Stomach (tissue), 9 donors: ENCODE data around the gene WWOX. TPM values are rescaled to one million over a fixed set of nuclear protein-coding genes. Genes with fewer than 3 reads are reported as not detected.

ENCODE experiments used
- DNase-seq, 2 donors: peaks; one replicate each; pipeline versions ENCODE4 v3.0.0 to v3.0.0-alpha.2; 2013 to 2019
- H3K27ac ChIP-seq, 5 donors: fragments of 200-600 bp in 4 of 5; sonication (generic) in 4 of 5; one replicate each; pipeline ENCODE4 v1.5.1; 2013 to 2019; ENCODE audit warnings: mild to moderate bottlenecking in 1 of 5, moderate library complexity in 1 of 5
- H3K27me3 ChIP-seq, 3 donors: fragments of 200-600 bp; sonication (generic); one replicate each; pipeline ENCODE4 v1.5.1; 2017 to 2019; ENCODE audit warnings: mixed run types in 1 of 3
- H3K36me3 ChIP-seq, 4 donors: fragments of 200-600 bp; sonication (generic); 1 replicate in 3 of 4; 2 replicates in 1 of 4; pipeline ENCODE4 v1.5.1; 2016 to 2019
- H3K4me1 ChIP-seq, 4 donors: fragments of 200-600 bp; sonication (generic); one replicate each; pipeline ENCODE4 v1.5.1; 2016 to 2019
- H3K4me3 ChIP-seq, 4 donors: fragments of 200-600 bp; sonication (generic) in 3 of 4; one replicate each; pipeline ENCODE4 v1.5.1; 2016 to 2019; ENCODE audit warnings: mild to moderate bottlenecking in 1 of 4
- H3K9me3 ChIP-seq, 4 donors: fragments of 200-600 bp; sonication (generic); one replicate each; pipeline ENCODE4 v1.5.1; 2016 to 2019
- EP300 ChIP-seq: sonication (generic); formaldehyde crosslinking; IDR thresholded peaks from one replicate; pipeline ENCODE4 v1.6.1; 2017; ENCODE audit warnings: antibody characterized with exemption
- POLR2A ChIP-seq, 4 donors: fragments of 450-650 bp; IDR thresholded peaks; one replicate each; pipeline ENCODE4 v1.6.1; 2016; ENCODE audit warnings: antibody characterized with exemption in 4 of 4, control low read depth in 2 of 4, mild to moderate bottlenecking in 1 of 4, moderate library complexity in 1 of 4
- POLR2AphosphoS5 ChIP-seq, 3 donors: sonication (generic); formaldehyde crosslinking; IDR thresholded peaks; one replicate each; pipeline ENCODE4 v1.6.1; 2016; ENCODE audit warnings: antibody characterized with exemption in 3 of 3
- WGBS, 5 donors: extraction: QIAGEN DNeasy Blood & Tissue Kit in 3 of 5; methylation state at CpG; one replicate each; pipeline versions ENCODE4 v1.1.5 to v1.1.7; 2013 to 2018; 5-methylcytosine and 5-hydroxymethylcytosine counted together
- intact Hi-C: fragments of 100-400 bp; cut with DNase I; formaldehyde crosslinking; loops from one replicate; pipeline ENCODE4 v1.15.1; 2023; ENCODE audit warnings: low total_unique reads
- polyA plus RNA-seq, 3 donors: library from polyadenylated mRNA; stranded (reverse); fragments of 200-250 nt; gene quantifications; one replicate each; pipeline ENCODE4 v1.2.3, GENCODE V29; 2013
- total RNA-seq, 5 donors: library from RNA; depleted of rRNA; stranded (reverse); fragments of >200 nt; gene quantifications; one replicate each; pipeline versions ENCODE4 v1.1.0 to v1.2.3, GENCODE V29; 2014 to 2016
- TF ChIP-seq, protein P1 (sequence below), 7 experiments: fragments of 450-650 bp in 4 of 7; fragments of 200-600 bp in 3 of 7; sonication (generic) in 3 of 7; IDR thresholded peaks; one replicate each; pipeline ENCODE4 v1.5.1; 2016 to 2019; ENCODE audit warnings: antibody characterized with exemption in 7 of 7, control low read depth in 2 of 7, mild to moderate bottlenecking in 1 of 7
- donor health status: healthy with polysubstance abuse.
- donor health status: Bipolar disorder and iron deficiency.
- donor health status: healthy.

WWOX gene
- total and polyA plus RNA-seq, 8 donors: 7.7 to 129 (median 48.7) TPM

DNA sequence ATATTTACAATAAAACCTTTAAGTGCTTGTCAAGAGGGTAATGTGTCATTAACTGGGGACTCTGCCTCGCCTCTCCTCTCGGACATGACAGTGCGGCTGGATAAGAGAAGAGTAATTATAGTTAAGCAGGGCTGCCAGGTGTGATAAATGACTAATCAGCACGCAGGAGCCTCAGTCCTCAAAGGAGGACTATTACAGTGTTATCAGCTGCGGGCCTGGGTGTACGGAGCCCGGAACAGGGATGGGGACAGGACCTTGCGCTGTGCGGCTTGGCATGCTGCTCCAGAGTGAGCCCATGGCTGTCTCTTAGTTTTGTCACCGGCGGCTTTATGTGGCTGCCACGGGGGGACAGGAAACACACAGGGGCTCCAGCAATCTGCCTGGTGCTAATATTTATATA lies 893.9 kb downstream of the WWOX start:
- no peaks in the 10 kb centered on the region for H3K9me3 ChIP-seq
- TF ChIP-seq POLR2A (IDR thresholded peaks at IDR 0.05) (no peak), EP300 (no peak), POLR2AphosphoS5 (IDR thresholded peaks at IDR 0.05) (no peak)
- TF ChIP-seq, protein P1, sequence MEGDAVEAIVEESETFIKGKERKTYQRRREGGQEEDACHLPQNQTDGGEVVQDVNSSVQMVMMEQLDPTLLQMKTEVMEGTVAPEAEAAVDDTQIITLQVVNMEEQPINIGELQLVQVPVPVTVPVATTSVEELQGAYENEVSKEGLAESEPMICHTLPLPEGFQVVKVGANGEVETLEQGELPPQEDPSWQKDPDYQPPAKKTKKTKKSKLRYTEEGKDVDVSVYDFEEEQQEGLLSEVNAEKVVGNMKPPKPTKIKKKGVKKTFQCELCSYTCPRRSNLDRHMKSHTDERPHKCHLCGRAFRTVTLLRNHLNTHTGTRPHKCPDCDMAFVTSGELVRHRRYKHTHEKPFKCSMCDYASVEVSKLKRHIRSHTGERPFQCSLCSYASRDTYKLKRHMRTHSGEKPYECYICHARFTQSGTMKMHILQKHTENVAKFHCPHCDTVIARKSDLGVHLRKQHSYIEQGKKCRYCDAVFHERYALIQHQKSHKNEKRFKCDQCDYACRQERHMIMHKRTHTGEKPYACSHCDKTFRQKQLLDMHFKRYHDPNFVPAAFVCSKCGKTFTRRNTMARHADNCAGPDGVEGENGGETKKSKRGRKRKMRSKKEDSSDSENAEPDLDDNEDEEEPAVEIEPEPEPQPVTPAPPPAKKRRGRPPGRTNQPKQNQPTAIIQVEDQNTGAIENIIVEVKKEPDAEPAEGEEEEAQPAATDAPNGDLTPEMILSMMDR (IDR thresholded peaks at IDR 0.05): no peak
- H3K27ac ChIP-seq: no peak overlapping the region
- intact Hi-C loops: no loop called here
- DNase-seq: peak in 1 of 2 donors; percentile 32
- H3K36me3 ChIP-seq: no peaks in the 10 kb centered on the region
- no peaks in the 10 kb centered on the region for H3K4me1 ChIP-seq
- WGBS, 5 donors: 34 to 53% (median 42%) methylated on average over 8 to 12 of the region's 12 CpGs
- no peaks in the 10 kb centered on the region for H3K27me3 ChIP-seq
- H3K4me3 ChIP-seq: no peak overlapping the region

DNA sequence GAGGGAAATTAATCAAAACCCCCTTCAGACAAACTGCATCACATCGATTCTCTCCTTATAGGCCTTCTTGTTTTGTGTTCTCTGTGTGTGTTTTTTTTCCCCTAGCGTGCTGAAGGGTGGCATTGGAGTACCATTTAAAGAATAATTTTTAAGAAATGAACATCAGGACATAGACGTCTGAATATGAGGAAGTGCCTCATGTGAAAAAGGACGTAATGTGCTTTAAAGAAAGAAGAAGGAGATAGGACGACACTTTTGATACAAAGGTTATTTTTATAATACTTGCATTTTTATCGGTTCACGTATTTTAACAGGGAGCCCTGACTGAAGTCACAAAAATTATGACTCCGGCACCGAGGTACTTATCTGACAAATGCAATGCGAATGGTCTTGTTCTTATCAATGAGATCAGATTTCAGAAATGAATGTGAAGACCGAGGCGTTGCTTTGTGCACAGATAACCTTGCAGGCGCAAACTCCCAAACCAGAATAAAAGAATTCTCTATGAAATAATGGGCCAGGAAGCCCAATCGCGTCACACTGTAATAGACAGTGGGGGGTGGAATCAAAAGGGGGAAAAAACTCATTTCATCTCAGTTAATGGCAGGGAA lies 894.8 kb downstream of the WWOX start:
- 70 to 84% (median 78%) methylated on average over 15 of the region's 15 CpGs for WGBS, 5 donors
- DNase-seq: no peak
- H3K36me3 ChIP-seq: no peaks in the 10 kb centered on the region
- no peaks in the 10 kb centered on the region for H3K4me1 ChIP-seq
- no peaks in the 10 kb centered on the region for H3K27me3 ChIP-seq
- intact Hi-C loops: no loop called here
- no peaks in the 10 kb centered on the region for H3K9me3 ChIP-seq
- no peak overlapping the region for H3K4me3 ChIP-seq
- TF ChIP-seq, protein P1 (IDR thresholded peaks at IDR 0.05): no peak
- TF ChIP-seq POLR2A (IDR thresholded peaks at IDR 0.05) (no peak), EP300 (no peak), POLR2AphosphoS5 (IDR thresholded peaks at IDR 0.05) (no peak)
- no peak overlapping the region for H3K27ac ChIP-seq

DNA sequence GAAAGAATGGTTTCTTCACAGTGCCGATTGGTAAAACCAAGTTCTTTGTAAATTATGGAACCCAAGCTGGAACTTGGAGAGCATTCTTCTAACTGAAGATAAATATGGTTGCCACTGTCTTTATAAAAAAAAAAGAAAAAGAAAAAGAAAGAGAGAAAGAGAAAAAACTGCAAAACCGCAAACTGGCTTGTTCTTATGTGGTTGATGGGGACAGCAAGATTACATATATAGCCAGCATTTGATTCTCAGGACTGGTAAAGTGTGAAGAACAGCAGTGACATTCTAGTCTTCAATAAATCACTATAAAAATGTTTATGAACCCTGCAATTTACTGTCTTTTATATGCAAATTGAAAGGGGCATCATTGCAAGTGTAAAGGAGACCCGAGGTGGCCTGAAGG lies 896.0 kb downstream of the WWOX start:
- intact Hi-C loops: no loop called here
- TF ChIP-seq, protein P1 (IDR thresholded peaks at IDR 0.05): no peak
- TF ChIP-seq POLR2AphosphoS5 (IDR thresholded peaks at IDR 0.05) (no peak), POLR2A (IDR thresholded peaks at IDR 0.05) (no peak)
- Histone ChIP-seq H3K4me3 (no peak overlapping the region), H3K4me1 (no peaks in the 10 kb centered on the region), H3K9me3 (no peaks in the 10 kb centered on the region), H3K27me3 (no peaks in the 10 kb centered on the region), H3K36me3 (no peaks in the 10 kb centered on the region), H3K27ac (no peak overlapping the region)
- 81 to 86% (median 84%) methylated on average over 3 of the region's 3 CpGs for WGBS, 5 donors
- DNase-seq: no peak

DNA sequence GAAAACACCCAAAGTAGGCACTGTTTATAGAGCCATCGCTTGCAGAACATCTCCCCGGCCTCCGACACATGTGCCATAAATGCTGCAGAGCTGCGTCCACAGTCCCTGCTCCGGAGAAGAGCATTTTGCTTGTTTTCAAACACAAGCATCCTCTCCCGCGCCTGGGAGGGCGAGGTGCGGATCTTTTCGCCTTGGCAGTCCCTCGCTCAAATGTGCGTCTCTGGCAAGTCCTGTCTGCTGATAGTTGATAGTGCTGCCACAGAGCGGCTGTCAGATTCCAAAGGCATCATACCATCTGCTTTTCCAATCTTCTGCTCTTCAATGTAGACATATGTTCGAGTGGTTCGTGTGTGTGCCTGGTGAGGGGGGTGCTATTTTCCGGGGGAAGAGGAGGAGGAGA lies 897.3 kb downstream of the WWOX start:
- Histone ChIP-seq H3K27ac (no peak overlapping the region), H3K4me3 (no peak overlapping the region), H3K36me3 (no peaks in the 10 kb centered on the region), H3K27me3 (no peaks in the 10 kb centered on the region), H3K4me1 (no peaks in the 10 kb centered on the region), H3K9me3 (no peaks in the 10 kb centered on the region)
- intact Hi-C loops: no loop called here
- TF ChIP-seq EP300 (no peak), POLR2AphosphoS5 (IDR thresholded peaks at IDR 0.05) (no peak), POLR2A (IDR thresholded peaks at IDR 0.05) (no peak)
- TF ChIP-seq, protein P1 (IDR thresholded peaks at IDR 0.05): no peak
- WGBS, 5 donors: 91 to 94% (median 93%) methylated on average over 16 of the region's 16 CpGs
- DNase-seq: no peak
